Pancreas (tissue), 10 donors: ENCODE data around the gene TLL2. TPM values are rescaled to one million over a fixed set of nuclear protein-coding genes. Genes with fewer than 3 reads are reported as not detected.

Experiments used
- ATAC-seq, 4 donors: fragments of 200-7000 bp; cut with Tn5 transposase; one replicate each; pipeline versions ENCODE4 v1.8.0 to v1.9.1; 2020; ENCODE audit warnings: mild to moderate bottlenecking in 4 of 4, moderate library complexity in 4 of 4
- DNase-seq, 6 donors: peaks; one replicate each; pipeline ENCODE4 v3.0.0-alpha.2; 2020
- FAIRE-seq: peaks from 2 replicates; lab custom pipeline; 2012; peaks lifted over from hg19 to GRCh38; lab: Jason Lieb, UNC
- H3K27ac ChIP-seq, 4 donors: fragments of 200-600 bp; sonication (generic); 1 replicate in 3 of 4; 2 replicates in 1 of 4; pipeline versions ENCODE4 v1.5.0 to v1.8.0; 2020
- H3K27me3 ChIP-seq, 4 donors: fragments of 200-600 bp; one replicate each; pipeline ENCODE4 v1.8.0; 2021
- H3K36me3 ChIP-seq, 3 donors: fragments of 200-600 bp; sonication (generic) in 1 of 3; one replicate each; pipeline versions ENCODE4 v1.5.0 to v1.8.0; 2020 to 2021
- H3K4me1 ChIP-seq, 3 donors: fragments of 200-600 bp; one replicate each; pipeline ENCODE4 v1.8.0; 2021
- H3K4me3 ChIP-seq, 4 donors: fragments of 200-600 bp; sonication (generic) in 2 of 4; one replicate each; pipeline versions ENCODE4 v1.5.0 to v1.8.0; 2020 to 2021
- H3K9me3 ChIP-seq, 4 donors: fragments of 200-600 bp; one replicate each; pipeline ENCODE4 v1.8.0; 2021
- WGBS, 2 donors: extraction: QIAGEN DNeasy Blood & Tissue Kit; methylation state at CpG; one replicate each; pipeline ENCODE4 v1.1.7; 2013; 5-methylcytosine and 5-hydroxymethylcytosine counted together
- intact Hi-C, 3 donors: fragments of 100-400 bp; cut with DNase I; formaldehyde crosslinking; loops; one replicate each; pipeline versions ENCODE4 v1.11.1 to v1.14.2; 2022
- polyA plus RNA-seq, 2 donors: library from polyadenylated mRNA; stranded (reverse); fragments of 200-250 nt; gene quantifications; one replicate each; pipeline ENCODE4 v1.2.3, GENCODE V29; 2013
- total RNA-seq, 6 donors: library from RNA; stranded (reverse); fragmentation: NEBNext Ultra II Directional in 4 of 6; extraction: Animal tissue kit (Norgen Biotek cat#: 25700) in 4 of 6; gene quantifications; one replicate each; pipeline versions ENCODE4 v1.2.1 to v1.2.4, GENCODE V29; 2021 to 2023
- TF ChIP-seq, protein P1 (sequence below), 4 donors: fragments of 200-600 bp; sonication (generic) in 3 of 4; IDR thresholded peaks; one replicate each; pipeline versions ENCODE4 v1.5.0 to v1.8.0; 2021; ENCODE audit warnings: antibody characterized with exemption in 4 of 4
- donor health status: healthy with polysubstance abuse.
- donor health status: DM: no; HTN: no; CAD: no; lungs with moderate emphysema.
- donor health status: DM: no; HTN: no; CAD: no.
- donor health status: control.
- donor health status: control.
- donor health status: Bipolar disorder and iron deficiency.
- donor health status: DM: yes; HTN: yes; CAD: no.
- donor health status: DM: no; HTN: no; CAD: no.
- donor health status: DM: no; HTN: no; CAD: no.
- donor health status: DM: yes; HTN: yes; CAD: no.

The TLL2 gene
- total and polyA plus RNA-seq, 8 donors = 0.14 to 0.97 (median 0.27) TPM

DNA sequence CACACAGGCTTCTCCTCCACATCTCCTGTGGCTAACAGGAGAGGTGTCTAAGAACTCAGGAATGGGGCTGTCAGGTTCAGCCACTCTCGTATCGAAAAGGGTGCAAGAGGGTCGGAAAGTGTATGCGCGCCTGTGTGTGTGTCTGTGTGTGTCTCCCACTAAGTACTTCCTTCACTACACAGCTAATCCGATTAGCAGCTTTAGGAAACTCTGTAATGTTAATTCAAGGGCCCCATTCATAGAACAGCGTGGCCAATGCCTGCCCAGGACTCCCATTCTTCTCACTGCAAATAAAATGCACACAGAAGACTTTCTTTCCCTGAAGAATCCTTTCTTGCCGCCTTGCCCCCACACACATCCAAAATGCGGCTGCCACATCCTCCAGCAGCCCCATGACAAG, 39.9 kb downstream of the TLL2 start:
- FAIRE-seq (no peak), DNase-seq (no peak), ATAC-seq (no peak)
- intact Hi-C loops = no loop called here
- Histone ChIP-seq H3K27ac (no peak overlapping the region), H3K4me3 (no peak overlapping the region), H3K4me1 (no peaks in the 10 kb centered on the region), H3K36me3 (no peaks in the 10 kb centered on the region), H3K27me3 (no peaks in the 10 kb centered on the region), H3K9me3 (no peaks in the 10 kb centered on the region)
- TF ChIP-seq, protein P1, sequence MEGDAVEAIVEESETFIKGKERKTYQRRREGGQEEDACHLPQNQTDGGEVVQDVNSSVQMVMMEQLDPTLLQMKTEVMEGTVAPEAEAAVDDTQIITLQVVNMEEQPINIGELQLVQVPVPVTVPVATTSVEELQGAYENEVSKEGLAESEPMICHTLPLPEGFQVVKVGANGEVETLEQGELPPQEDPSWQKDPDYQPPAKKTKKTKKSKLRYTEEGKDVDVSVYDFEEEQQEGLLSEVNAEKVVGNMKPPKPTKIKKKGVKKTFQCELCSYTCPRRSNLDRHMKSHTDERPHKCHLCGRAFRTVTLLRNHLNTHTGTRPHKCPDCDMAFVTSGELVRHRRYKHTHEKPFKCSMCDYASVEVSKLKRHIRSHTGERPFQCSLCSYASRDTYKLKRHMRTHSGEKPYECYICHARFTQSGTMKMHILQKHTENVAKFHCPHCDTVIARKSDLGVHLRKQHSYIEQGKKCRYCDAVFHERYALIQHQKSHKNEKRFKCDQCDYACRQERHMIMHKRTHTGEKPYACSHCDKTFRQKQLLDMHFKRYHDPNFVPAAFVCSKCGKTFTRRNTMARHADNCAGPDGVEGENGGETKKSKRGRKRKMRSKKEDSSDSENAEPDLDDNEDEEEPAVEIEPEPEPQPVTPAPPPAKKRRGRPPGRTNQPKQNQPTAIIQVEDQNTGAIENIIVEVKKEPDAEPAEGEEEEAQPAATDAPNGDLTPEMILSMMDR (IDR thresholded peaks at IDR 0.05) = no peak
- 78 to 86% methylated on average over 9 of the region's 9 CpGs for WGBS, 2 donors

DNA sequence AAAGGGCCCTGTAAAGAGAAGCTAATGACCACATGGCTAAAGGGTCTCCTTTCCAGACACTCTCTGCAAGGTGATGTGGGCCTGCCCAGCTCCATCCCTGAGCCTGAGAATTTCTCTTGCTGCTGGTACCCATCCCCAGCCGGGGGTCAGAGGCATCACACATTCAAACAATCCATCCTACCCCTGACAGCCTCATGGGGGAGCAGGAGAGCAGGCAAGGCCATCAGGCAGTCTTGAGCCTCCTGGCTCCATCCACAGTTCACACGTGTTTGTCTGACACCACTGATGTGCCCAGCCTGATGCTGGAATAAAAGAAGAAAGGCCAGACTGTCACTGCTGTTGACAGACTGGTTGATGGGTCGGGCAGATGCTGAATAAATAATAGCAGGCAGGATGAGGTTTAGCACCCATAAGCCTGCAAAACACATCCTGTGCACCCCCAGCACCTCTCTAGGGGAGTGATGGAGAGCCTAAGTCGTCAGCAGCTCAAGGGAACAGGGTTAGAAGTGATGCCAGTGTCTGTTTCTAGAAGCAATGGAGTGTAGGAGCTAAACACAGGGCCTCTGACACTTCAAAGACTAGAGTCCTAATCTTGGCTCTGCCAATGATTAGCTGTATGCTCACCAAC, 43.5 kb downstream of the TLL2 start:
- Histone ChIP-seq H3K4me1 (no peaks in the 10 kb centered on the region), H3K9me3 (no peaks in the 10 kb centered on the region), H3K27me3 (no peaks in the 10 kb centered on the region), H3K36me3 (no peaks in the 10 kb centered on the region), H3K27ac (no peak overlapping the region), H3K4me3 (no peak overlapping the region)
- DNase-seq = peak in 2 of 6 donors; percentile 7 to 28
- intact Hi-C loops = no loop called here
- FAIRE-seq = no peak
- ATAC-seq = peak in 3 of 4 donors; percentile 46 to 82 (median 77)
- 18 to 24% methylated on average over 4 of the region's 4 CpGs for WGBS, 2 donors
- TF ChIP-seq, protein P1 (IDR thresholded peaks at IDR 0.05) = peak in 2 of 4 donors; percentile 21 to 31

DNA sequence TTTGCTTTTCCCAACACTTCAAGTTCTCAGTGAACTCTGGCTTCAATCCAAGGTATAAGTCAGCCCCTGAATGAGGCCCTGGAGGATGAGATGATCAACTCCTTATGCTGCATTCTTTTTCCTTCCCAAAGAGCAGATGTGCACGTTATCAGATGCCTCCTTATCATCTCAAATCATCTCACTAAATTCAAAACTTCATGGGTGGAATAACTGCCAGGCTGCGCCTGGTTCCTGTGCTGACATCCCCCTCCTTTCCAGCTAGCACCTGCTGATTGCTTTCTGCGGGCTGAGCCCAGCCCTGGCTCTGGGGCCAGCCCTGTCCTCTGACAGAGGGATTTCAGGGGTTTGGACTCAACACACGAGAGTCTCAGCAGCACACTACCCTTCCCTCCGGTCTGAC, 44.9 kb downstream of the TLL2 start:
- Histone ChIP-seq H3K27ac (no peak overlapping the region), H3K9me3 (no peaks in the 10 kb centered on the region), H3K4me1 (no peaks in the 10 kb centered on the region), H3K4me3 (no peak overlapping the region), H3K27me3 (no peaks in the 10 kb centered on the region), H3K36me3 (no peaks in the 10 kb centered on the region)
- FAIRE-seq = no peak
- TF ChIP-seq, protein P1 (IDR thresholded peaks at IDR 0.05) = no peak
- intact Hi-C loops = no loop called here
- DNase-seq = no peak
- WGBS, 2 donors = 60 to 73% methylated on average over 5 of the region's 5 CpGs
- no peak for ATAC-seq

- Histone ChIP-seq H3K27ac (no peak overlapping the region), H3K4me3 (no peak overlapping the region), H3K9me3 (no peaks in the 10 kb centered on the region), H3K27me3 (no peaks in the 10 kb centered on the region), H3K36me3 (no peaks in the 10 kb centered on the region), H3K4me1 (no peaks in the 10 kb centered on the region)
- ATAC-seq (no peak), DNase-seq (no peak), FAIRE-seq (no peak)
- WGBS, 2 donors = 88 to 94% methylated on average over 6 of the region's 6 CpGs
- intact Hi-C loops = no loop called here
- TF ChIP-seq, protein P1 (IDR thresholded peaks at IDR 0.05) = no peak
Observed at GRCh38 chr10:96465599-96465998, 48.1 kb downstream of the TLL2 start.

DNA sequence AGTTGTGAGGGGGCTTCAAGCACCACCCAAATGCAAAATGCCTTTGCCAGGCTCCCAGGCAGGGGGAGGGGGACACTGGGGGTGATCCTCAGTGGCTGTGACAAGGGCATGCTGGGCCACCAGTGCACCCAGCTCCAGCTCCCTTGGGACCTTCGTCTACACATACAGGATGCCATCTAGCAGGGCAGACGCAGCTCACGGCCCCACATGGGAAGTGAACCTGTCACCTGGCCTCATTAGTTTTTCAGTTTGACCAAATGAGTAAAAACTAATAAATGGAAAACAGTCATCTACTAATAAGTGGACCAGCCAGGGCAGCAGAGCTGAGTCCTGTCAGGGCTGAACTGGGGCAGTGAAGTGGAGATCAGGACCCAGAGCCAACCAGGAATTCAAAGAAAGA, 50.2 kb downstream of the TLL2 start:
- 81 to 84% methylated on average over 3 of the region's 3 CpGs for WGBS, 2 donors
- H3K27ac ChIP-seq = no peak overlapping the region
- H3K36me3 ChIP-seq = no peaks in the 10 kb centered on the region
- no peaks in the 10 kb centered on the region for H3K27me3 ChIP-seq
- no peaks in the 10 kb centered on the region for H3K4me1 ChIP-seq
- TF ChIP-seq, protein P1 (IDR thresholded peaks at IDR 0.05) = no peak
- no peak for ATAC-seq
- intact Hi-C loops = no loop called here
- no peak overlapping the region for H3K4me3 ChIP-seq
- no peak for FAIRE-seq
- DNase-seq = no peak
- H3K9me3 ChIP-seq = no peaks in the 10 kb centered on the region
